Raji (cell line): Measurements from ENCODE around the gene TRIAP1.

ENCODE experiments used
- POLR2A ChIP-seq: IDR thresholded peaks from 2 replicates; pipeline ENCODE4 v1.6.1; 2011; ENCODE audit warnings: low read depth, low read length, control low read depth; ENCODE audit not compliant: insufficient read depth

Gene TRIAP1

GRCh38 chr12:120417917-120418580 is 28.1 kb downstream of the TRIAP1 start:
- no peak for TF ChIP-seq POLR2A

- no peak for TF ChIP-seq POLR2A
Observed at GRCh38 chr12:120416490-120417216, 29.5 kb downstream of the TRIAP1 start.

GRCh38 chr12:120413901-120414695 is 32.1 kb downstream of the TRIAP1 start:
- TF ChIP-seq POLR2A: no peak

GRCh38 chr12:120412421-120412820 is 33.8 kb downstream of the TRIAP1 start:
- no peak for TF ChIP-seq POLR2A

- no peak for TF ChIP-seq POLR2A
Observed at GRCh38 chr12:120408771-120409170, 37.4 kb downstream of the TRIAP1 start.

- TF ChIP-seq POLR2A: no peak
Observed at GRCh38 chr12:120406553-120406952, 39.6 kb downstream of the TRIAP1 start.

GRCh38 chr12:120406069-120406468 is 40.1 kb downstream of the TRIAP1 start:
- TF ChIP-seq POLR2A: no peak

- TF ChIP-seq POLR2A: no peak
Observed at GRCh38 chr12:120404271-120404670, 41.9 kb downstream of the TRIAP1 start.

- TF ChIP-seq POLR2A: no peak
Observed at GRCh38 chr12:120403869-120404268, 42.3 kb downstream of the TRIAP1 start.

GRCh38 chr12:120402217-120402616 is 44.0 kb downstream of the TRIAP1 start:
- TF ChIP-seq POLR2A: no peak

GRCh38 chr12:120399531-120399930 is 46.7 kb downstream of the TRIAP1 start:
- TF ChIP-seq POLR2A: no peak

GRCh38 chr12:120397824-120398540 is 48.2 kb downstream of the TRIAP1 start:
- no peak for TF ChIP-seq POLR2A

GRCh38 chr12:120394483-120395367 is 51.5 kb downstream of the TRIAP1 start:
- no peak for TF ChIP-seq POLR2A
